Peyer's patch (tissue), 4 donors: ENCODE data around the gene TTLL5. TPM values are rescaled to one million over a fixed set of nuclear protein-coding genes. Genes with fewer than 3 reads are reported as not detected.

Experiments
- DNase-seq, 3 donors: peaks; one replicate each; pipeline ENCODE4 v3.0.0-alpha.2; 2017 to 2019
- H3K27ac ChIP-seq, 4 donors: fragments of 200-600 bp; sonication (generic); one replicate each; pipeline ENCODE4 v1.5.1; 2016 to 2019
- H3K27me3 ChIP-seq, 2 donors: fragments of 200-600 bp; sonication (generic); one replicate each; pipeline ENCODE4 v1.5.1; 2019
- H3K36me3 ChIP-seq, 3 donors: fragments of 200-600 bp; sonication (generic); one replicate each; pipeline ENCODE4 v1.5.1; 2016 to 2019
- H3K4me1 ChIP-seq, 4 donors: fragments of 200-600 bp; sonication (generic); one replicate each; pipeline ENCODE4 v1.5.1; 2016 to 2019
- H3K4me3 ChIP-seq, 4 donors: fragments of 200-600 bp; sonication (generic); 1 replicate in 3 of 4; 2 replicates in 1 of 4; pipeline ENCODE4 v1.5.1; 2016 to 2019; ENCODE audit warnings: mild to moderate bottlenecking in 1 of 4
- H3K9me3 ChIP-seq, 4 donors: fragments of 200-600 bp; sonication (generic); one replicate each; pipeline ENCODE4 v1.5.1; 2016 to 2019; ENCODE audit warnings: mild to moderate bottlenecking in 1 of 4
- POLR2A ChIP-seq, 2 donors: fragments of 450-650 bp; IDR thresholded peaks; one replicate each; pipeline ENCODE4 v1.5.1; 2017; ENCODE audit warnings: antibody characterized with exemption in 2 of 2, mild to moderate bottlenecking in 2 of 2, moderate library complexity in 2 of 2
- total RNA-seq, 4 donors: library from RNA; depleted of rRNA; stranded (reverse); fragments of >200 nt; gene quantifications; one replicate each; pipeline ENCODE4 v1.1.0, GENCODE V29; 2016
- TF ChIP-seq, protein P1 (sequence below), 6 experiments: fragments of 450-650 bp in 4 of 6; fragments of 200-600 bp in 2 of 6; sonication (generic) in 1 of 6; IDR thresholded peaks; one replicate each; pipeline ENCODE4 v1.5.1; 2017 to 2019; ENCODE audit warnings: antibody characterized with exemption in 6 of 6, mild to moderate bottlenecking in 3 of 6, moderate library complexity in 1 of 6

The TTLL5 gene
- total RNA-seq, 4 donors from 2014 or later: 33.6 to 82.5 (median 46.4) TPM

GRCh38 chr14:75858362-75858761 is 197.3 kb downstream of the TTLL5 start:
- Histone ChIP-seq H3K4me1 (no peaks in the 10 kb centered on the region), H3K27me3 (no peaks in the 10 kb centered on the region), H3K4me3 (no peak overlapping the region), H3K27ac (no peak overlapping the region), H3K9me3 (no peaks in the 10 kb centered on the region), H3K36me3 (no peaks in the 10 kb centered on the region)
- TF ChIP-seq, protein P1, sequence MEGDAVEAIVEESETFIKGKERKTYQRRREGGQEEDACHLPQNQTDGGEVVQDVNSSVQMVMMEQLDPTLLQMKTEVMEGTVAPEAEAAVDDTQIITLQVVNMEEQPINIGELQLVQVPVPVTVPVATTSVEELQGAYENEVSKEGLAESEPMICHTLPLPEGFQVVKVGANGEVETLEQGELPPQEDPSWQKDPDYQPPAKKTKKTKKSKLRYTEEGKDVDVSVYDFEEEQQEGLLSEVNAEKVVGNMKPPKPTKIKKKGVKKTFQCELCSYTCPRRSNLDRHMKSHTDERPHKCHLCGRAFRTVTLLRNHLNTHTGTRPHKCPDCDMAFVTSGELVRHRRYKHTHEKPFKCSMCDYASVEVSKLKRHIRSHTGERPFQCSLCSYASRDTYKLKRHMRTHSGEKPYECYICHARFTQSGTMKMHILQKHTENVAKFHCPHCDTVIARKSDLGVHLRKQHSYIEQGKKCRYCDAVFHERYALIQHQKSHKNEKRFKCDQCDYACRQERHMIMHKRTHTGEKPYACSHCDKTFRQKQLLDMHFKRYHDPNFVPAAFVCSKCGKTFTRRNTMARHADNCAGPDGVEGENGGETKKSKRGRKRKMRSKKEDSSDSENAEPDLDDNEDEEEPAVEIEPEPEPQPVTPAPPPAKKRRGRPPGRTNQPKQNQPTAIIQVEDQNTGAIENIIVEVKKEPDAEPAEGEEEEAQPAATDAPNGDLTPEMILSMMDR (IDR thresholded peaks at IDR 0.05): no peak
- TF ChIP-seq POLR2A (IDR thresholded peaks at IDR 0.05): no peak
- DNase-seq: no peak

DNA sequence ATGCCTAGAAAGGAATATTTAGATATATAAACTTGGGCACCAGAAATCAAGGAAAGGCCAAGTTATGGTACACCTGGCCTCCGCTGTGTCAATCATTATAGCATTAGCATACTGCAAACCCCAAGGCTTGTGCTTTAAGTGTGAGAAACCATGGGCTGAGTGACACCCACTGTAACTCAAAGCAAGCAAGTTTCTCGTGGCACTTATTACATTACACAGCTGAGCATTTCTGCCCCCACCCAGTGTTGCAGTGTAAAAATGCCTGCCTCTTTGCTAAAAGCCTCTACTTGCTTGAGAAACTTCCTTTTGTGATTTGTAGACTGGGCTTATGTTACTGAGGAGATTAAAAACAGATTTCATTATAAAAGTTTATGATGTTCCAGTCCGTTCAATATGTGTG is 198.7 kb downstream of the TTLL5 start:
- Histone ChIP-seq H3K36me3 (no peaks in the 10 kb centered on the region), H3K27me3 (no peaks in the 10 kb centered on the region), H3K27ac (no peak overlapping the region), H3K4me3 (no peak overlapping the region), H3K9me3 (no peaks in the 10 kb centered on the region), H3K4me1 (no peaks in the 10 kb centered on the region)
- TF ChIP-seq, protein P1 (IDR thresholded peaks at IDR 0.05): no peak
- TF ChIP-seq POLR2A (IDR thresholded peaks at IDR 0.05): no peak
- no peak for DNase-seq

- Histone ChIP-seq H3K27ac (no peak overlapping the region), H3K4me3 (no peak overlapping the region), H3K27me3 (no peaks in the 10 kb centered on the region), H3K9me3 (no peaks in the 10 kb centered on the region), H3K36me3 (no peaks in the 10 kb centered on the region), H3K4me1 (no peaks in the 10 kb centered on the region)
- no peak for DNase-seq
- TF ChIP-seq POLR2A (IDR thresholded peaks at IDR 0.05): no peak
- TF ChIP-seq, protein P1 (IDR thresholded peaks at IDR 0.05): no peak
These were observed 199.6 kb downstream of the TTLL5 start for GRCh38 chr14:75860561-75861160.

GRCh38 chr14:75861161-75861621 is 200.1 kb downstream of the TTLL5 start:
- Histone ChIP-seq H3K4me3 (no peak overlapping the region), H3K36me3 (no peaks in the 10 kb centered on the region), H3K4me1 (no peaks in the 10 kb centered on the region), H3K27ac (no peak overlapping the region), H3K9me3 (no peaks in the 10 kb centered on the region), H3K27me3 (no peaks in the 10 kb centered on the region)
- TF ChIP-seq, protein P1 (IDR thresholded peaks at IDR 0.05): no peak
- TF ChIP-seq POLR2A (IDR thresholded peaks at IDR 0.05): no peak
- no peak for DNase-seq

DNA sequence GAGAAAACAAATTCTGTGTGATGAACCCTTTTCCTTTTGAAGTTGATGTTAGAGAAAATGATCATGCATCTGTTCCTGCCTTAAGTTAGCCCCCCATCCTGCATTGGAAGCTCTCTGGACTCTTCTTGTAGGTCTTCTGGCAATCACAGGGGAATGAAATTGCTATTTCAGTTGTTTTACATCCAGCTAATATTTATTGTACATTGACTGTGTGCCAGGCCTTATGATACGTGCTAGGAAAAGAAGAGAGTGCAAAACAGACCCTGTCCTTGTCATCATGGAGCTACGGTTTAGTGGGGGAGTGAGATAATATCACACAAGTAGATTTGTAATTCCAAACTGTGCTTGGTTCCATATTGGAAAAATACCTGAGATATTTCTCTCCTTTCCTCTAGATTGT is 202.2 kb downstream of the TTLL5 start:
- no peak overlapping the region for H3K27ac ChIP-seq
- no peaks in the 10 kb centered on the region for H3K9me3 ChIP-seq
- no peak for DNase-seq
- H3K4me3 ChIP-seq: no peak overlapping the region
- H3K36me3 ChIP-seq: no peaks in the 10 kb centered on the region
- H3K4me1 ChIP-seq: no peaks in the 10 kb centered on the region
- TF ChIP-seq POLR2A (IDR thresholded peaks at IDR 0.05): no peak
- TF ChIP-seq, protein P1 (IDR thresholded peaks at IDR 0.05): no peak
- no peaks in the 10 kb centered on the region for H3K27me3 ChIP-seq

DNA sequence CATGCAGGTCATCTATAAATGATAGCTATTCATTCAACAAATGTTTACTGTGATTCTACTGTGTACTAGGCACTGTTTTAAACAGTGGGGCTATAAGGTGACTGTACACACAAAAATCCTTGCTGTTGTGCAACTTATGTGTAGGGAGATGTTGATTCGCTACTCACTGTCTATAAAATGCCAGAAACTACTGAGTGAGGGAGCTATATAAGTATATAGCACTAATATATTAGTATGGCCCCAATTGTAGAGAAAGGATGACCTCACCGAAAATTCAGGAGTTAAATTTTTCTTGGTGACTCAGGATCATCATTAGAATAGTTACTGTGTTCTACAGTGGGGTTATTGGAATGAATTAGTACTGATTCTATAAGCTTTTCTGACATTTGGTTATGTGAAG is 203.3 kb downstream of the TTLL5 start:
- no peaks in the 10 kb centered on the region for H3K27me3 ChIP-seq
- H3K9me3 ChIP-seq: no peaks in the 10 kb centered on the region
- no peak for TF ChIP-seq POLR2A (IDR thresholded peaks at IDR 0.05)
- TF ChIP-seq, protein P1 (IDR thresholded peaks at IDR 0.05): no peak
- DNase-seq: no peak
- no peak overlapping the region for H3K27ac ChIP-seq
- no peaks in the 10 kb centered on the region for H3K36me3 ChIP-seq
- H3K4me3 ChIP-seq: no peak overlapping the region
- no peaks in the 10 kb centered on the region for H3K4me1 ChIP-seq
